NK-92 (cell line): ENCODE results near the gene COX17.

Source experiments
- DNase-seq: peaks from one replicate; lab custom pipeline; 2025; ENCODE audit not compliant: unreplicated experiment; lab: John Stamatoyannopoulos, UW

The COX17 gene

GRCh38 chr3:119625451-119626153 is 51.6 kb downstream of the COX17 start:
- DNase-seq, result no peak

- DNase-seq, result no peak
Observed at GRCh38 chr3:119624002-119624720, 53.0 kb downstream of the COX17 start.

GRCh38 chr3:119620899-119621298 is 56.3 kb downstream of the COX17 start:
- no peak for DNase-seq
